NT2/D1 (cell line): ENCODE data around the gene EXOC2.

Source experiments
- YY1 ChIP-seq: IDR thresholded peaks from 2 replicates; pipeline ENCODE4 v1.6.1; 2011; ENCODE audit not compliant: insufficient read length, insufficient read depth
- ZNF274 ChIP-seq: IDR thresholded peaks from 2 replicates; pipeline ENCODE4 v1.6.1; 2011; ENCODE audit warnings: mild to moderate bottlenecking, low read depth, low read length

GRCh38 chr6:447381-448165 lies 245.4 kb downstream of the EXOC2 start:
- TF ChIP-seq ZNF274 (no peak), YY1 (no peak)
